OCI-LY3 (cell line): ENCODE results near the gene ZNF280C.

Source experiments
- H2AFZ ChIP-seq: fragments of 200-600, 300-600 bp; shearing (Covaris generic); 2 replicates; pipeline ENCODE4 v1.6.0; 2014; ENCODE audit warnings: antibody characterized with exemption, low read depth, low read length
- H3K27ac ChIP-seq: fragments of 200-600, 300-600 bp; sonication (generic); 2 replicates; pipeline ENCODE4 v1.5.1; 2014; ENCODE audit warnings: mild to moderate bottlenecking, low read length, moderate library complexity, mixed read lengths
- H3K27me3 ChIP-seq: fragments of 200-600, 300-600 bp; sonication (generic); 2 replicates; pipeline ENCODE4 v1.6.1; 2014; ENCODE audit warnings: low read depth, low read length, mixed read lengths
- H3K36me3 ChIP-seq: fragments of 200-600, 300-600 bp; sonication (generic); replicated peaks from 2 replicates; pipeline ENCODE3; 2014; ENCODE audit warnings: low read depth, low read length, mixed read lengths
- H3K4me1 ChIP-seq: fragments of 300-600, 200-600 bp; sonication (generic); 2 replicates; pipeline ENCODE4 v1.6.1; 2014; ENCODE audit warnings: low read length, mixed read lengths
- H3K4me2 ChIP-seq: fragments of 200-600, 300-600 bp; sonication (generic); 2 replicates; pipeline ENCODE4 v1.6.1; 2014; ENCODE audit warnings: low read length, mixed read lengths
- H3K4me3 ChIP-seq: fragments of 300-600, 200-600 bp; sonication (generic); 2 replicates; pipeline ENCODE4 v1.5.1; 2014; ENCODE audit warnings: antibody characterized with exemption, mild to moderate bottlenecking, low read length, moderate library complexity
- H3K79me2 ChIP-seq: fragments of 300-600, 200-600 bp; shearing (Covaris generic); 2 replicates; pipeline ENCODE4 v1.6.1; 2014; ENCODE audit warnings: mild to moderate bottlenecking, low read length, mixed read lengths
- H3K9ac ChIP-seq: fragments of 300-600, 200-600 bp; shearing (Covaris generic); 2 replicates; pipeline ENCODE4 v1.6.0; 2014; ENCODE audit warnings: mild to moderate bottlenecking, low read length, moderate library complexity
- H3K9me3 ChIP-seq: fragments of 200-600, 300-600 bp; shearing (Covaris generic); 2 replicates; pipeline ENCODE4 v1.6.1; 2014; ENCODE audit warnings: low read length, mixed read lengths; ENCODE audit not compliant: insufficient read depth
- H4K20me1 ChIP-seq: fragments of 200-600, 300-600 bp; sonication (generic); 2 replicates; pipeline ENCODE4 v1.6.1; 2016; ENCODE audit warnings: low read length, mixed read lengths; ENCODE audit not compliant: insufficient read depth
- EZH2phosphoT487 ChIP-seq: fragments of 200-600 bp; shearing (Covaris generic); IDR thresholded peaks from 2 replicates; pipeline ENCODE4 v1.6.1; 2018; ENCODE audit warnings: antibody characterized with exemption, mixed run types, low read depth
- TF ChIP-seq, protein P1 (sequence below): fragments of 200-600, 300-600 bp; sonication (generic); IDR thresholded peaks from 2 replicates; pipeline ENCODE4 v1.5.1; 2014; ENCODE audit warnings: antibody characterized with exemption, low read length, low read depth

Gene ZNF280C

DNA sequence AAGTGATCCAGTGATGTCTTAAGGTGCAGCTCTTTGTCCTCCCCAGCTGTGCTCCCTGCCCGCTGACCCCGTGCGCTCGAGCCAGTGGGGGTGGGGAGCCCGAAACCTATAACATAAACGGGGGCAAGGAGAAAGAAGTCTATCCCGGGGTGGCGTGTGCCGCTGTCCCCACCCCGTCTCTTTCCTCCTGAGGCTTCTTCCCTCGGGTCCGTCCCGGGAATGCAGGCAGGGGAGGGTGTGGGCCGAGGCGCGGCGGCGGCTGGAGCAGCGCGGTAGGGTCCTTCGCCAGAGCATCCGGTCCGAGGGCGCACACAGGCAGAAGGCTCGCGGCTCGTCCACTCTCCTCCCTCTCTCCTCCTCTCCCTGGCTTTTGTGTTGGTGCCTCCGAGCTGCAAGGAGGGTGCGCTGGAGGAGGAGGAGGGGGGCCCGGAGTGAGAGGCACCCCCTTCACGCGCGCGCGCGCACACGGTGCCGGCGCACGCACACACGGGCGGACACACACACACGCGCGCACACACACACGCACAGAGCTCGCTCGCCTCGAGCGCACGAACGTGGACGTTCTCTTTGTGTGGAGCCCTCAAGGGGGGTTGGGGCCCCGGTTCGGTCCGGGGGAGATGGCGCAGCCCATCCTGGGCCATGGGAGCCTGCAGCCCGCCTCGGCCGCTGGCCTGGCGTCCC is 97.1 kb downstream of the ZNF280C start, which contains the start of gene RAB33A:
RAB33A (plus strand) TSS at position 517 of the 681 bp plus-strand sequence; CDS start at position 618, 101 bp downstream.
- no peak for TF ChIP-seq EZH2phosphoT487
- TF ChIP-seq, protein P1, sequence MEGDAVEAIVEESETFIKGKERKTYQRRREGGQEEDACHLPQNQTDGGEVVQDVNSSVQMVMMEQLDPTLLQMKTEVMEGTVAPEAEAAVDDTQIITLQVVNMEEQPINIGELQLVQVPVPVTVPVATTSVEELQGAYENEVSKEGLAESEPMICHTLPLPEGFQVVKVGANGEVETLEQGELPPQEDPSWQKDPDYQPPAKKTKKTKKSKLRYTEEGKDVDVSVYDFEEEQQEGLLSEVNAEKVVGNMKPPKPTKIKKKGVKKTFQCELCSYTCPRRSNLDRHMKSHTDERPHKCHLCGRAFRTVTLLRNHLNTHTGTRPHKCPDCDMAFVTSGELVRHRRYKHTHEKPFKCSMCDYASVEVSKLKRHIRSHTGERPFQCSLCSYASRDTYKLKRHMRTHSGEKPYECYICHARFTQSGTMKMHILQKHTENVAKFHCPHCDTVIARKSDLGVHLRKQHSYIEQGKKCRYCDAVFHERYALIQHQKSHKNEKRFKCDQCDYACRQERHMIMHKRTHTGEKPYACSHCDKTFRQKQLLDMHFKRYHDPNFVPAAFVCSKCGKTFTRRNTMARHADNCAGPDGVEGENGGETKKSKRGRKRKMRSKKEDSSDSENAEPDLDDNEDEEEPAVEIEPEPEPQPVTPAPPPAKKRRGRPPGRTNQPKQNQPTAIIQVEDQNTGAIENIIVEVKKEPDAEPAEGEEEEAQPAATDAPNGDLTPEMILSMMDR: no peak
- peaks cover 41% of the 10 kb centered on the region for H3K4me1 ChIP-seq
- H3K4me3 ChIP-seq: peak within 1 kb of the TSS; percentile 95
- peak within 1 kb of the TSS; percentile 99 for H3K4me2 ChIP-seq
- H3K9me3 ChIP-seq: no peaks in the 10 kb centered on the region
- no peaks in the 10 kb centered on the region for H3K27me3 ChIP-seq
- H3K36me3 ChIP-seq: peaks cover 16% of the 10 kb centered on the region
- H3K9ac ChIP-seq: peak within 1 kb of the TSS; percentile 99
- peak within 1 kb of the TSS; percentile 99 for H3K27ac ChIP-seq
- no peaks in the 10 kb centered on the region for H4K20me1 ChIP-seq
- no peak within 1 kb of the TSS; the same call in 1 of the 2 replicates for H2AFZ ChIP-seq
- H3K79me2 ChIP-seq: peaks cover 62% of the 10 kb centered on the region

DNA sequence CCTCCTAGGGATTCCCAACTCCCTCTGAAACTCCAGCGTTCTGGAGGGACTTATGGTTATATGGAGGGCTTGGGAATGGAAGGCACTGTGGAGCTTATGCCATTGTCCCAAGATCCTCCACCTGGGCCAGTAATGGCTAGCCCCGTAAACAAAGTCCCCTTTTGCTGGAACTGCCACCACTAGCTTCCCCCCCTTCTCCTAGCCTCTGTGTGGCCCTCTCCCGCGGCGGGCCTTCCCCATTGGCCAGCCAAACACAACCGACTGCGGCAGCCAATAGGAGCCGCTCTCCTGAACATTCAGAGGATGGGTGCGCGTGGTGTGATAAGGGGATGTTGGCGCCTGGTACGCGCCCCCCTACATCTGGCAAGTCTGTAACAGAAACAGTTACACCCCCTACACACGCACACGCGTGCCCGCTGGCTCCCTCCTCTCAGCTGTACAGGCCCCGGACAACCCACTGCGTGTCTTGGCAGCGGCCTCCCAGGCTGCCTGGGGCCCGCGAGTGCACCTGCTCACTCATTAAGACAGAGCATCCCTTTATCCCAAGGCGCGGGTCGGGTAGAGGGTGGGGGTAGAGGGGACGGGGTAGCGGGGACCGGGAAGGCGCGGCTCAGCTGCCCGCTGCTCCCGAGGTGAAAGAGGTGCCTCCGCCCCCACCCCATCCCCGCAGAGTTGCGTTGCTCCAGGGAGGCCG is 97.8 kb downstream of the ZNF280C start:
- Histone ChIP-seq H3K9me3 (no peaks in the 10 kb centered on the region), H4K20me1 (no peaks in the 10 kb centered on the region), H3K27me3 (no peaks in the 10 kb centered on the region), H3K27ac (peak overlapping the region; percentile 99), H3K4me3 (peak overlapping the region; percentile 95), H3K36me3 (peaks cover 16% of the 10 kb centered on the region), H2AFZ (no peak overlapping the region; the same call in 1 of the 2 replicates), H3K9ac (peak overlapping the region; percentile 99), H3K4me2 (peak overlapping the region; percentile 99), H3K4me1 (peaks cover 37% of the 10 kb centered on the region), H3K79me2 (peaks cover 60% of the 10 kb centered on the region)
- TF ChIP-seq, protein P1: no peak
- no peak for TF ChIP-seq EZH2phosphoT487

DNA sequence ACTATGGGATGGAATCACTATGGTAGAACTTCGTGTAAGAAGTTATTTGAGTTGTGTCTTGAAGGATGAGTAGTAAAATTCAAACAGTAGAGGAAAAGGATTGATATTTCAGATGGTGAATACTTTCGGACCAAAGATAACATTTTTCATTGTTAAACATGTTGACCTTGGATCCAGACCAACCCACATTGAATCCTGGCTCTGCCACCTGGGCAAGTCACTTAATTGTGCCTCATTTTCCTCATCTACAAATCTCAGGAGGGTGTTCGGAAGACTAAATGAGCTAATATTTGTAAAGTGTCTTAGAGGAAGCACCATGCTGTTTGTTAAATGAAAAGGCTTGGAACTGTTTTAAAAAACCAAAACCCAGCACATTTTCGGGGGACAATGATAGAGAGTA is 101.7 kb downstream of the ZNF280C start:
- no peaks in the 10 kb centered on the region for H3K9me3 ChIP-seq
- no peak overlapping the region for H3K27ac ChIP-seq
- no peak for TF ChIP-seq EZH2phosphoT487
- TF ChIP-seq, protein P1: no peak
- H3K36me3 ChIP-seq: peaks cover under 1% of the 10 kb centered on the region
- no peaks in the 10 kb centered on the region for H4K20me1 ChIP-seq
- peak overlapping the region; percentile 84 for H3K4me2 ChIP-seq
- H3K27me3 ChIP-seq: no peaks in the 10 kb centered on the region
- peak overlapping the region; percentile 96 for H3K9ac ChIP-seq
- H3K79me2 ChIP-seq: peaks cover 54% of the 10 kb centered on the region
- H3K4me1 ChIP-seq: peaks cover 22% of the 10 kb centered on the region
- H3K4me3 ChIP-seq: peak overlapping the region; percentile 94
- H2AFZ ChIP-seq: no peak overlapping the region

DNA sequence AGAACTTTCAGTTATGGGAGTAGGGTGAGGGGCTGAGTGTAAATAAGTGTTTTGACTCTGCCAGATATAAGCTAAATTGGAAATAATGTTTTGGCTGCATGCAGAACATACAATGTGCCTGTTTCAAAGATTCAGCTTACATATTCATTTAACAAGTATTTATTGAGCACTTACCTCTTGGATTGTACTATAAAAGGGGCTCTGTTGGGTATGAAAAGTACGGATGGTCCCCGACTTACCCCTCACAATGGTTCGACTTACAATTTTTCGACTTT is 102.3 kb downstream of the ZNF280C start:
- peaks cover 2% of the 10 kb centered on the region for H3K36me3 ChIP-seq
- H3K4me3 ChIP-seq: peak overlapping the region; percentile 94
- no peaks in the 10 kb centered on the region for H4K20me1 ChIP-seq
- H3K27ac ChIP-seq: peak overlapping the region; percentile 94
- H3K4me2 ChIP-seq: peak overlapping the region; percentile 84
- peaks cover 52% of the 10 kb centered on the region for H3K79me2 ChIP-seq
- no peaks in the 10 kb centered on the region for H3K9me3 ChIP-seq
- no peaks in the 10 kb centered on the region for H3K27me3 ChIP-seq
- TF ChIP-seq, protein P1: no peak
- no peak for TF ChIP-seq EZH2phosphoT487
- 0 out of 2 replicates have a peak overlapping the region, but pooled peaks have one; percentile 41 for H2AFZ ChIP-seq
- peak overlapping the region; percentile 96 for H3K9ac ChIP-seq
- H3K4me1 ChIP-seq: peaks cover 22% of the 10 kb centered on the region
